NCI-H1417 treated with DMSO at 0.1 percent for 48 hours (cell line): ENCODE data around the gene CDH13.

Experiments
- DNase-seq: peaks from one replicate; lab custom pipeline; 2025; lab: John Stamatoyannopoulos, UW

CDH13 gene

DNA sequence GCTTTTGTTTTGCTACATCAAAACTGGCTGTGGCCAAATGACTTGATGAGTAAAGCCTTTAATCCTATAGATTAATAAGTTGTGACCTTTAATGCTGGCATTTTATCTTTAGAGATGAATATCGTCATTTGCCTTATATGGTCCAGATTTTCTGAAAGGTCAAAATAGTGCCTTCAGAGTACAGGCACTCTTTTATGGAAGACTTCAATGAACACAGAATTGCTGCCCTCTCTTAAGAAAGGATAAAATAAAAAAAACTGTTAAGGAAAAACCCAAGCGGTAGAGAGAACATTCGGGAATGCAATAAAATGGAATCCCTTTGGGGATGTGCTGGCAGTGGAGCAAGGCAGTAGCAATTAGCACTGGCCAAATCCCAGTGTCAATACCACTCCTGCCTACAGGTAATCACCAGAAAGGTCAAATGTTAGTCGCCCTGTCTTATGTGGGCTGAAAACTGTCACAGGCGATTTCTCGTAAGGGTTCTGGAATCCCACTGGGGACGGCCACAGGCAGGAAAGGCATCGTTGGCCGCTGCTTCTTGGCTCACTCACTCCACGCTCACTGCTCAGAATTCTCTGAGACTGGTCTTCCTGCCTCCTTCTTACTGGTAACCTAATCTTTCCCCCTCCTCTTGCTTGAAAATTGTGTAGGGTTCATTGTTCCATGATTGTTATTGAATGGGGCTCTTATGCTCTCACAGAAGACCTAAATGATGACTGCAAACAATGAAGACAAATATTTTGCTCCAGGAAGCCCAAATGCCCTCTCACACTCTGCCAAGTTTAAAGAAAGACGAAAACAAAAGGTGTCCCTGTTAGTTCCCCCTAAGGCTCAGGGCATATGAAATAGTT, 1135.6 kb downstream of the CDH13 start:
- no peak for DNase-seq

DNA sequence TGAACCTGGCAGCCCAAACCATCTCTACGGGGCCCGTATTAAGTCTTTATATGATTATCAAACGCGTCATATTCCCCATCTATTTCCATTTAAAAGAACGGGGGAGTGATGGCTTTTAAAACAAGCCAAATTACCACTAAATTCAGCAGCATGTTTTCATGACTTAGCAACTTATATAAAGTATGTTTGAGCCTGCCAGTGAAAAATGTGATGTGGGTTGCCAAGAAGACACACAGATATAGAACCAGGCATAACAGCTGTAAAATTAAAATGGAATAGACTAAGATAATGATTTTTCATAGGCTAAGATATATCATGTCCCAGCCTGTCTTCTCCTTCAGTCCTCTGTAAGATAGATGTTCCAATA, 1136.2 kb downstream of the CDH13 start:
- DNase-seq: no peak

DNA sequence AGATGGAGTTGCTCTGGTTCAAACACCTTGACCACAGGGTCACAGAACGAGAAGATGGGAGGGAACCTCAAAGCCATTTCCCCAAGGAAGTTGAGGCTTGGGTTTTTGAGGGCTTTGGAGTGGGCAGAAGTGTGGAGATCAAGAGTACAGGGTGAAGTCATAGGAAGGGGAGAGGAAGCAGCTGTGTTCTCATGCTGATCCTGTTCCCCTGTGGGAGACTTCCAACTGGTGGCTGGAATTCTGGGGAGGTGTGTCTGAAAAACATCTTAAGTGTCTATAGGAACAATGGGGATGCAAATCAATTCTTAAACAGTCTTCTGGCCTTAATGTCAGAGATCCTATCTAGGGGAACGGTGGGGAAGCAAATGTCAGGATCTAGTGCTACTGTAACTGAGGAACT, 1142.2 kb downstream of the CDH13 start:
- DNase-seq: no peak

DNA sequence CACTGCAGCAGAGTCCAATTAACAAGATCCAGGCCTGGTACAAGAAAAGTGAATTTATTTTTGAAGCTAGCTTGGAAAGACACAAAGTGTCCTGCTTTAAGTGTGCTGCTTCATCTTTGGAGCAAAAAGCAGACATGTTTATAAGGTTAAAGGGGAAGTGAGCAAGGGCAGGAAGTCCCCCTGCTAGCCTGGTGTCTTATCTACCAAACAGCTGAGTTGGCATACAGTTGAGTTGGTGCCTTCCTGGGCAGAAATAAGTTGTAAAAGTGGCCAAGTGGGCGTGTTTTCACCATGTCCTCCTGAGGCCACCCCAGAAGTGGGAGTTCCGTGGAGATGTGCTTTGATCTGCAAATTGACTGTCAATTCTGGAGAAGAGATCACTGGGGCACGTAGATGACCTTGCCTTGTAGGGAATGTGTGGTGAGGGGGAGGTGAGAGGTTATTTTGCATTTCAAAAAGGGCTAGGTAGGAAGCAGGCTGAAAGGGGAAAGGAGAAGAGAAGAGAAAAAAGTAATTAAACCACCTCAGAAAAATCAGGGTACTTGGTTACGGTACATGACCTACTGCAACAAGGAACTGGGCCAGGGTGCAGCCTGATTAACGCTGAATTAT, 1142.7 kb downstream of the CDH13 start:
- DNase-seq: no peak

DNA sequence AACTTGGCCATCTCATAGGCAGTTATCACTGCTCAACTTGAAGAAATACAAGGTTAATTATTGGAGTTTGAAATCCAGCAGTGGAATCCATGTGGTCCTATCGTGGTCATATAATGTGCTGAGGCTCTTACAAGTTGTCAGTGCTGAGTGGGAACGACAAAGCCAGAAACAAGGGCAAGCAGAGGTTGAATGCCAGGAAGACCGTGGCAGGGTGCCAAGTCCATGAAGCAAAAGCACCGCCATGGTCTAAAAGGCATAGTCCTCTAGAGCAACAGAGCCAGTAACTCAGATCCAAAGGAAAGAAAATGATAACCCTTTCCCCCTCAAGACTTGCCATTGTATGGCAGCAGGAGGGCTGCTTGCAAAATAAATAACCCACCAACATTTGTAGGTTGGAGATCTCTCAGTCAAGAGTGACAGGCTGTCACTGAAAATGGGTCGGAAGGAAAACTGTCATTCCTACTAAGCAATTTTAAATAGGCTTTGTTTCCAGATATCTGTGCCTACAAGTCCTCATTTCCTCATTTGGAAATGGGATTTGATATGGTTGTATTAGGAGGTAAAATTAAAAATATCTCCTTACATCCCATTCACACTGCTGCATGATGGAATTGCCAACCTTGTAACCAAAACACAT, 1144.7 kb downstream of the CDH13 start:
- DNase-seq: no peak

DNA sequence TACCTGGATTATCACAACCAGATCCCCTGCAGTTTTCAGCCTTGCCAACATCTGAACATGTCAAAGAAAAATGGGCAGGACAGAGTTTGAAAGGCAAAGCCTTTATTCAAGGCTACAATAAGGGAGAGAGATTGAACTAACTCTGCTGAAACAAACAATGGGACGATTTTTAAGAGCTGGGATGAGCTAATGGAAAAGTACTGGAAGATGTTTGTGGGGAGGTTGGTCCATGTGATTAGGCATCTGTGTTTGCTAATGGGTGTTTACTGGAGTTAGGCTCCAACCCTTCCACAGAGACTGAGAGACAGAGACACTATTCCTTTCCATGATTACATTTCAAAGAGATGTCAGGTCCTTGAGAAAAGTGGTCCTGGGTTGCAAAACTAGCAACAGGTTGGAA, 1146.0 kb downstream of the CDH13 start:
- DNase-seq: no peak

DNA sequence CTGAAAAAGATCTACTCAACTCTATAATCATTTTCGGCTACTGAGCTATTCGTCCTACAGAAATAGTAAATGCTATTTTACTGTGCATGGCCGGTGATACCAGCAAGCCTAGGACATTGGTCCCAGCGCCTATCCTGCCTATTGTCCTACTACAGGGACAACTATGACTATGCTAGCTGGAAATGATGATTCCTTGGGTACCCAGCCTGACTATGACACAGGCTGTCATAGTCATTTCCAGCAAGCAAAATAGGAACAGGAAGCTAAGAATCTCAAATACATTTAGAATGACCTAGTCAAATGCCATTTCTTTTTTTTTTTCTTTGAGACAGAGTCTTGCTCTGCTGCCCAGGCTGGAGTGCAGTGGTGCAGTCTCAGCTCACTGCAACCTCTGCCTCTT, 1147.3 kb downstream of the CDH13 start:
- DNase-seq: no peak

DNA sequence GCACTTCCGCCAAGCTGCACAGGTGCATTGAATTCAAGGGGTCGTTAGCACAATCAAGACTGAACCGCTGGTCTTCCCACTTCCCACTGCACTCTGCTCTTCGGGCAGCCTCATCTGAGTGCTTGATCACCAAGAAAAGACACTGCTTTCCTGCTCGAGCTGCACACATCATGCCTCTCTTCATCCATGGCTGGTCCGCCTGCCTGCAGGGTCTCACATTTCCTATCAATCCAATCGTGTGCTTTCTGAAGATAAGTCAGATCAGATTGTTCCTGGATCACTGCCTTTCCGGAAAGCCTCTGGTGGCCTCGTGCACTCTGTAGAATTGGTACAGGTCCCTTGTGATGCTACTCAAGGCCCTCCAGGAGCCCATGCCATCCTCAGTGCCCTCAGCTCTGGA, 1150.2 kb downstream of the CDH13 start:
- DNase-seq: no peak

DNA sequence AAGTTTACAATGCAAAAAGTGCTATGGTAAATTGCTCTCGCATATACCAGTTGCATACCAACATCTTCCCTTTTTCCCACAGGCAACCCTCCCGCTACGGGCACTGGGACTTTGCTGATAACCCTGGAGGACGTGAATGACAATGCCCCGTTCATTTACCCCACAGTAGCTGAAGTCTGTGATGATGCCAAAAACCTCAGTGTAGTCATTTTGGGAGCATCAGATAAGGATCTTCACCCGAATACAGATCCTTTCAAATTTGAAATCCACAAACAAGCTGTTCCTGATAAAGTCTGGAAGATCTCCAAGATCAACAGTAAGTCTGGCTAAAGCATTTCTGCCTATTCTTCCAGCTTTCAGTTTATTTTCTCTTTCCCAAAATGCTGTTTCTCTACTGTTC, 1153.1 kb downstream of the CDH13 start:
- no peak for DNase-seq

DNA sequence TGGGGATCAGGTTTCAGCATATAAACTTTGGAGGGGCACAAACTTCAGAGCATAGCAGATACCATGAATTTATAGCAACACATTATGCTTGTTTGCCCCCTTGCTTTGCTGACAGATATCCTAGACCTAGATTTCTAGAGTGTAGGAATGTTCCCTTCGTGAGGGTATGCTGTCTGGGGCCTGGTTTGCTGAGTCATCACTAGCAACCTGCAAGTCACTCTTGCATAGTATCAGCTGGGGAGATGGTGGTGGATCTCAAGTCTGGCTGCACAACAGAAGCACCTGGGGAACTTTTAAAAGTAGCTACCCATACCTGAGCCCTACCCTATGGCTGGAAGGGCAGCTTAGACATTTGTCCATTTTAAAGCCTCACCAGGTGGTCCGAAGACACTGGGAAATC, 1158.7 kb downstream of the CDH13 start:
- no peak for DNase-seq

DNA sequence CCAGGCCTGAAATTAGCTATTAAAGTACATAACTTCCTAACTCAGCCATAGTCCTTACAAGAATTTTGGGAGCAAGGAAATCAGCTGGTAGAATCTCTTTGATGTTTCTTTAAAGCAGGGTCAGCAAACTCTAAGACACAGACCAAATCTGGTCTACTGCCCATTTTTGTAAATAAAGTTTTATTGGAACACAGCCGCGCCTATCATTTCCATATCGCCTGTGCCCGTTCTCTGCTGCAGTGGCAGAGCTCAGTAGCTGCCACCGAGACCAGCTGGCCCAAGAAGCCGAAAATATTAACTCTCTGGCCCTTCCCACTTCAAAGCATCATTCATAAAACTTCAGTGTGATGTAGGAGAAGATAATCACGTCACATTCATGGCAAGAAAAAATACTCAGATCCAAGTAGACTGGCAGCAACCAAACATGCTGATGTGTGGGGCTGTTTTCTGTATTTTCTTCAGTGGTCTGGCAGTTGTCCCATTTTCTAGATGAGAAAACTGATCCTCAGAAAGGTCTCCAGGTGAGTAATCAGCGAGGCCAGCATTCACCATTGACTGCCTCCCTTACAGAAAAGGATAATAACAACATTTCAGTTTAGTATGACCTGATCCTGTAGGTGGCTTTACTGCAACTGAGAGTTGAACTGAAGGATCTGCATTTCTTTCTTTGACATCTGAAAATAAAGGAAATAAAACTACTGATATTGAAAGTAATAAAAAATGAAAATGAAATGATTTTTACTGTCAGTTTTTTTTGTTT, 1163.1 kb downstream of the CDH13 start:
- DNase-seq: no peak

DNA sequence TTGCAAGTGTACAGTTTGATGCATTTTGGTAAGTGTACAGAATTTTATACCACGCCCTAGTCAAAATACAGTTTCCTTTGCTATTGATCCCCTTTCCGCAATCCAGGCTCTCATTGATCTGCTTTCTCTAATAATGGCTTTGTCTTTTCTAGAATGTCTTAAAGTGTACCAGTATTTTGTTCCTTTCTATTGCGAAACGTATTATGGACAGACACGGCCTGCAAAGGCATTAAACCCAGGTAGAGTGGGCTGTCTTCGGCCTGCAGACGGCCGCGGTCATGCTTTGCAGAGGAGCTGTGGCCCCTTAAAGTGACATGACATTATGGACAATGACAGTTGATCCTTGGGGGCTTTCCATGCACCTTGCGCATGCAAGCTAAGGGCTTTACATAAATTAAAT, 1165.1 kb downstream of the CDH13 start:
- DNase-seq: no peak

DNA sequence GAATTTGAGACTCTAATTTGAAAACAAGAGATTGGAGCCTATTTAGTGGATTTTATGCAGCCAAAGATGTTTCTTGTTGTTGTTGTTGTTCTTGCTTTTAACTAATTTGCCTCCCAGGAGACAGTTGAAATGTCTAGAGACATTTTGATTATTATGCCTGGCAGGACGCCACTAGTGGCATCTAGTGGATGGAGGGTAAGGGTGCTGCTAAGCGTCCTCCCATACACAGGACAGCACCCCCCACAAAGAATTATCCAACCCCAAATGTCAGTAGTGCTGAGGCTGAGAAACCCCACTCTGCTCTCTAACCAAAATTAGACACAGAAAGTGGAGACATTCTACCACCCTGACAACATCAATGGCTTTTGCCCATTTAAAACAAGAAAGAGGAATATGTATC, 1165.6 kb downstream of the CDH13 start:
- DNase-seq: no peak

DNA sequence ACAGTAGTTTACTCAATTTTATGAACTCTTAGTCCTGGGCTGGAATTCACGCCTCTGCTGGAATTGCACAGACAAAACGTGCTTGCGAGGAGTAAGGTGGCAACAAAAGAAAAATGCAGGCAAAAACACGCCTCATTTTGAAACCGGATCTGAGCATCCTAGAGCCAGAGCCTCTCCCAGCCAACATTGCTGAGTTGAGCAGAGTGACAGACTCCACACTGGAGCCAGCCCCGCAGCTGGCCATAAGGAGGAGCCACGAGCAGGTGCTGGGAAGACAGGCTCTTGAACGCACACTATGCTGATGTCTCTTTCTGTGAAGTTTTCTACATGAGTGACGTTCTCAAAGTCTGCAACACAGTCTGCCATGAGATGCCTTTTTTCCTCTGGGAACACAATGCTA, 1166.4 kb downstream of the CDH13 start:
- no peak for DNase-seq

DNA sequence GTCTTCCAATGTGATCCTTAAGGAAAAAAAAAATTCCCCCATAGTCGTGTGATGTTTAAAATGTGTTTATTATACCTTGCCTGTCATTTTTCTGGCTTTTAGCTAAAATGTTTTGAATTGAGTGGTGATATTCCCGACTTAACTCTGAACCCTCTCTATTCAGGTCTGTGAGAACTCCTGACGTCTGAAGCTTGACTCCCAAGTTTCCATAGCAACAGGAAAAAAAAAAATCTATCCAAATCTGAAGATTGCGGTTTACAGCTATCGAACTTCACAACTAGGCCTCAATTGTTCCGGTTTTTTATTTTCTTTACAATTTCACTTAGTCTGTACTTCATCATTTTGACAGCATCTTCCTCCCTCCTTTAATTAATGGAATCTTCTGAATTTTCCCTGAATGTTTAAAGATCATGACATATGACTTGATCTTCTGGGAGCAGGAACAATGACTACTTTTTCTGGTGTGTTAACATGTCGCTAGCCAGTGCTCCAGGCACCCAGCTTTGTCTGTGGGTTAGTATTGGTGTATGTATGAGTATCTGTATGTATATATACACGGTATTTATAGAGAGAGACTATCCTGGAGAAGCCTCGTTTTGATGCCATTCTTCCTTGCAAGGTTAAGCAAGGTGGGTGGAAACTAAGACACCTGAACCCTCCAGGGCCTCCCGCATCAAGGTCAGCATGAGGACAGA, 1168.2 kb downstream of the CDH13 start:
- DNase-seq: no peak

DNA sequence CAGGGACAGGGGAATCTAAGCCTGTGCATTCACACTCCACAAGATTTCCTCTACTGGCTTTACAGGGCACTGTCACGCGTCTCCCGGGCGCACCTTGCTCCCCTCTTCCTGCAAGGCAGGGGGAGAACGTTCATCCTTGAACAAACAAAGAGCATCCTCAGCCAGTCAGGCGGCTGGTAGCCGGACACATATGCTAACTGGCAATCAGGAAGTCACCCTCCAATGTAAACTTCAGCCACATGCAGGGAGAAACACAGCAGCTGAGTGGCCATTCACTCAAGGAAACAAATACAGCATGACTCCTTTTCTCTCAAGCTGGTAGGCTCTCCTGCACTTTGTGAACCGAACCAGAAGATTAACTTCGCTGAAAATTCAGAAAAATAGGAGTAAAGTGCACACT, 1170.2 kb downstream of the CDH13 start:
- no peak for DNase-seq

DNA sequence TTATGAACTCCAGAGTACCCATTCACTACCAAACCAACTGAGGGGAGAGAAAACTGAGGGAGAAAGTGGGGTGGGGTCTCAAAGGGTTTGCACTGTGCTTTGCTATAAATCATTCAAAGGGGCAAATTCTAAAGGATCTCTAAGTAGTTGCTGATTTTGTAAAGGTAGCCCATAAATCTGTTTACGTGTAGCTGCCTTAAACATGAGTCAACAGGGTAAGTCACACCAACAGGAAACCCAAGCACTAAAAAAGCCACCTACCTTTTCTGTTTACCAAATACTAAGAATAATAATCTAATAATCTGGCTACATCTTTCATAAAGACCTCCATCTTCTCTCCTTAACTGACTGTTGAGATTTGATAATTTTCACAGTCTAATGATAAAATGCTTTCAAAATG, 1172.6 kb downstream of the CDH13 start:
- no peak for DNase-seq

DNA sequence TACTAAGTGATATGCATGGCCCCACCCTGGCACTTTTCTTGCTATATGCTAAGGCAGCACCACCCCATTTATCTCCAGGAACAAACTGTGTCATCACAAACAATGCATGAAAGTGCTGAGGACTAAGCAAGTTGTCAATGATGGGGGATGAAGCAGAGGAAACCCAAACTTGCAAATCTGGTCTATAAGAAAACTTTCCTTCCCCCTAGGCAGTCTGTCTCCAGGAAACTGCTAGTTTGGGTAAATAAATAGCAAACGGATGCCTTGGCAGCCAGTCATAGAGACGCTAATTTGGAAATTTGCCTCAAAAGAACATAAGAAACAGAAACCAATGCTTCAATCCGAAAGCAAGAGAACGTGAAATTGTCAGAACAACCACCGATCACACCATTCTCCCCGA, 1175.4 kb downstream of the CDH13 start:
- DNase-seq: no peak

DNA sequence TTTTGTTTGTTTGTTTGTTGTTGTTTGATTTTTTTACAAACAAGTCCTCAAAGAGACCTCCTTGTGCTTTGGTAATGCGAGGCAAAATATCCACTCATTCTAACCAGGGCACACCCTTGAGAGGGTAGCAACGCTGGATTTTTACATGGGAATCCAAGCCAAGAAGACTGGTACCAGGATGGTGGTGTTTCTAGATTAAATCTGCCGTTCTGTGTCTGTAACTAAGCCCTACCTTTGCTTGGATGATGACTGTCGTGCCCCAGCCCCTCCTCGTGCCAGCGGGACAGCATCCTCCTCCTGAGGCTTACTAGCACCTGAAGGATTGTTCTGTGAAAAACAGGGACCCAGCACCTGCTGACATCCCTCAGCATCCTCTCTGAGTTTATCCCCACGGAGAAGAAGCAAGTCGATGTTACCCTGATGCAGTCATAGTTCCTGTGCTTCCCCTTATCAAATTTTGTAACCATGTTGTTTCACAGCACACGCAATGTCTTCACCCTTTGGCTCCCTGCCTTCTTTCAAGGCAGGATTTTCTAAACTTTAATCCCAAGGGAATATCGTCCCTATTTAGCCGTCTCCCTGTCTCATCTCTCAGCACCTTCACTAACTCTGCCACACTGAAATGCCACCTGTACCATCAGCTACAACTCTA, 1175.9 kb downstream of the CDH13 start:
- DNase-seq: no peak

DNA sequence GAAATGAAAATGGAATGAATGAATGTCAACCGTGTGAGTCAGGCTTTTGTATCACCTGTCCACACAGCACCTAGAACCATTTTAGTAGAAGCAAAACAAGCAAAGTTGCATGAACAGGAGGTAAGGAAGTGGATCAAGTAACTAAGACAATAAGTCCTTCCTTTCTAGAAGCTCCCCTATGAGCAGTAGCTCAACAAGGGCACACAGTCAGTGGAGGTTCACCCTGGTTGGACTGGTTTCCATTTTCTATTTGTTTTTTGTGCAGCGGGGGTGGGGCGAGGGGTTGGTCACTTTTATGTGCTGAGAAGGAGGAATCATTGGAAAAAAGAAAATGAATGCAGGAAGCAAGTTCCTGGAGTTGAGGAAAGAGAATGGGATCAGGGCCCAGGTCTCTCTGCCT, 1177.0 kb downstream of the CDH13 start:
- DNase-seq: no peak

DNA sequence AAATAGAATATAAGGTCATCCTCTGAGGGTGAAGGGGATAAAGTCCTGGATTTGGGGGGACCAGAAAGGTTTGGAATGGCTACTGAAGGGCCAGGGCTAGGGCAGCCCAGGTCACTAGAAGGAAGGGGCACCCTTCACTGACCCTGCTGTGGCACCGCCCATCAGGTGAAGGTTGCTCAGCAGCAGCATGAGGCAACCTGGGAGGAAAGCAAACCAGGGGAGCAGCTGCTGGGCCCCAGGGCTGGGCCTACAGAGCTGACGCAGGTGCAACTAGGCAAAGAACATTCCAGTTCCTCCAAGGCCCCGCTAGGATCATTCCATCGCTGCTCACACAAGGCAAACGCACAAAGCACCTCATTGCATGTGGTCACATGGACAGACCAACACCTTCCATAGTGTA, 1177.6 kb downstream of the CDH13 start:
- no peak for DNase-seq

DNA sequence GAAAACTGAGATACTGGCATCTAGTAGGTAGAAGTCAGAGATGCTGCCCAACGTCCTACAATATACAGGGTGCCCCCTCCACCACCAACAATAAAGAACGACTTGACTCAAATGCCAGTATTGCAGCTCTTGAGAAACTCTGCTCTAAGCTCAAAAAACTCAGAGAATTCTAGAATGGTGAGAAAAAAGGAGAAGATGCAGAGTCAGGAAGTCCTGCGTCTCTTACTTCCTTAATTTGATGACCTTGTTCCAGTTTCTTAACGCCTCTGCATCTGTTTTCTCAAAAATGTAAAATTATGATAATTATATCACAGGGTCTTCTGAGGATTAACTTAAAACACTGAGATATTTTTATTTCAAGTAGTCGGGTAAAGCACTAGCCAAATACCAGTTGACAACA, 1179.3 kb downstream of the CDH13 start:
- no peak for DNase-seq
